Kidney glomerular epithelial cell (primary cell): ENCODE data around the gene DYNC1LI2.
"Not testable (repeated sequence)": the region's sequence is repeated elsewhere in the genome, so short reads cannot be mapped to it uniquely, and the experiment has no call there.

ENCODE experiments used
- DNase-seq: peaks from one replicate; lab custom pipeline; 2025; lab: John Stamatoyannopoulos, UW

The DYNC1LI2 gene

DNA sequence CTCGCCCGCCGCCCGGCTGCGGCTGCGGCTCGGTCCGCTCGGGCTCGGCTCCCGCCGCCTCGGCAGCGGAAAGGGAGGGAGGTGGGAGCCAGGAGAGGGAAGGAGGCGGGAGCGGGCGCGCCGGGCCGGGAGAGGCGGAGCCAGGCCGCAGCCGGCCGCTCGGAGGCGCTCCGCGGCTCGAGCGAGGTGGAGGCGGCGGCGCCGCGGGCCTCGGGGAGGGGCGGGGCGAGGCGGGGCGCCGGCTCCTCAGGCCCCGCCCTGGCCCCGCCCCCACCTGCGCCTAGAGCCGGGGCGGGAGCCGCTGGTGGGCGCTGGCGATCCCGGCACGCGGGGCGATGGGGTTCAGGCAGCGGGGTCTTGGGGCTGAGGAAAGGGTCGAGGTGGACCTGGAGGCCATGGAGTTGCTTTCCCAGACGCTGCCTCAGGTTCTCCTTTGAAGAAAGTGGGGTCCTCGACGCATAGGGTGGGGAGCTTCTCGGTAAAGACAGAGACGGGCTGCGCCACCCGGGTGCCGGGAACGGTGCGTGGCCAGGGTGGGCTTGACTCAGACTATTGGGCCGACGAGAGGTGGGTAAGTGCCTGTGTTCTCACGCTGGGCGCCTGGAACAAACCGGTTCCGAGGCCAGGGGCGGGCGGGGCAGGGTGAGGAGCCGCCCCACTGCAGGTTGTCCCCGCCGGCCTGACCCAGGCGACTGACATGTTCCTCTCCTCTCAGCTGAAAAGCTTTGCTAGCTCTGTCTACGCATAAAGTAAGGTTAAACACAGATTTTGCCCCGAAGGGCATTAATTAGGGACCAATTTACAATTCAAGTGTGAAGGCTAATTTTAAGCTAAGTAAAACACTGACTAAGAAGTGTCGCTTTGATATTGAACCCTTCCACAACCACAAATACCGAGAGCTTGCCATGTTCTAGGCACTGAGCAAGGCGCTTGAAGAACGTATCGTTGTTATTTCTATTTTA lies 54.5 kb downstream of the DYNC1LI2 start, which contains the start of gene CMTM4:
TSS of gene CMTM4 (minus strand) at position 75 of the 962 bp plus-strand sequence. CDS start 218 bp downstream, outside the sequence.
- DNase-seq: peak; percentile 69

GRCh38 chr16:66695935-66696668 lies 55.3 kb downstream of the DYNC1LI2 start:
- DNase-seq: no peak

DNA sequence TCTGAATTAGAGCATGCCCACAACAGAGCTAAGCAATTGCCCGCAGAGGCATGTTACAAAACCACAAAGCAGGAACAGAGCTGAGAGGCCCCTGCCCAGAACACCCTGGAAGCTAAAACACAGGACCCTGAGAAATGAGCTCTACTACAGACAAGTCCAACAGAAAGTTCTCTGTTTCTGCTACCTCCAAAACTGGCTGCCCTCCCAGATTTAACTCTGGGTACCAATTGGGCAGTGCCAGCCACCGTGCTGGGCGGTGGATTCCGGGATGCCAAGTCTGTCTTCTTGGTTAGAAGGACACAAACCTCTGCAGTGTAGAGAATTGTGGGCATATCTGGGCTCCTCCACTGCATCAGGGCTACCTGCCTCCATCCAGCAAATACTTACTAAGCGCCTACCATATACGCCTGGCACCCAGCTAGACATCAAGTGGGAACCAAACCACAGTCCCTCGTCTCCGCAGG lies 55.9 kb downstream of the DYNC1LI2 start:
- no peak for DNase-seq

GRCh38 chr16:66693149-66693548 lies 58.3 kb downstream of the DYNC1LI2 start:
- DNase-seq: no peak

DNA sequence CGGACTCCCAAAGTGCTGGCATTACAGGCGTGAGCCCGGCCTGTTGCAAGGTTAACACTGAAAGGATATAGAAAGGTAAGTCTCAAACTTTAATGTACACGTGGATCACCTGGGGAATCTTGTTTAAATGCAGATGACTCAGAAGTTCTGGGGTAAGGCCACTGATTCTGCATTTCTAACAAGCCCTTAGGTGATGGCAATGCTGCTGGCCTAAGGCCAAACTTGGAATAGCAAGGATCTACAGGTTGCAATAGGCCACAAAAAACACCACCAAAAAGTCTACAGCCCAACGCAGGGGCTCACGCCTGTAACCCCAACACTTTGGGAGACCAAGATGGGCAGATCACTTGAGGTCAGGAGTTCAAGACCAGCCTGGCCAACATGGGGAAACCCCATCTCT lies 59.1 kb downstream of the DYNC1LI2 start:
- DNase-seq: no peak

DNA sequence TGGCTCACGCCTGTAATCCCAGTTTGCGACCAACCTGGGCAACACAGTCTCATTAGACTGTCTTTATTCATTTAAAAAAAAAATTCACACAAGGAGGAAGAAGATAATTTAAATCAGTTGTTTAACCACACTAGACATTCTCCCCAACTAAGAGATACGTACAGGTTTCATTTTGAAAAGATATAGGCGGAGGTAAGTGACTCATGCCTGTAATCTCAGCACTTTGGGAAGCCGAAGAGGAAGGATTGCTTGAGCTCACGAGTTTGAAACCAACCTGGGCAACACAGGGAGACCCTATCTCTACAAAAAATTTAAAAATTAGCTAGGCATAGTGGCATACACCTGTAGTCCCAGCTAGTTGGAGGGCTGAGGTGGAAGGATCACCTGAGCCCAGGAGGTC lies 60.2 kb downstream of the DYNC1LI2 start:
- no peak for DNase-seq

DNA sequence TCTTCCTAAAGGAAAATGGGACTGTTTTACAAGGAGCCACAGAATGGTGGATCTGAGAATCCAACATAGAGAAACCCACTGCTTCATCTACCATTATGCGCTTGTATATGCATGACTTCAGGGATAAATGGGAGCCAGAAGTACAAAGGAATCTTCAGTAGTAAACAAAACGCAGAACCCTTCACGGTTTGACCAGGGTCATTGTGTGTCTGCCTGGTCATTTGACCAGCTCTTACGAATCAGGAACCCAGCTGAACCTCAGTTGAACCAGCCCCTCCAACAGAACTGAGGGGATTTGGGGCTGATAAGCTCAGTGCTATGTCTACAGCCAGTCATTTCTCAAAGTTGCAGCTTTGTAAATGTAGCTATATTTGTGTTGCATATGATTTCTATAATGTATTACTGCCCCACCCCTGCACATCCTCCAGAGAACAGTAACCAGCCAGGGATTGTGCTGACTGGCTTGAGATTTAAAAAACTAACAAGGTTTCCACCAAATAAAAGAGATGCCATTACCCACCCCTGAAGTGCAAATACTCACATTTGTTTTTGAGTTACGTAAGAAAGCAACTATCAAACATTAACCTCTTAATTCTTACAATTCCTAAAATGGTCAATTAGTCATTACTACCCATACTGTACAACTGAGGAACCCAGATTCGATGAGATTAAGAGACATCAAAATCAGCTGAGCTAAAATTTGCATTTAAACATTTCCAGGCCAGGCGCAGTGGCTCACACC lies 61.1 kb downstream of the DYNC1LI2 start:
- DNase-seq: no peak

DNA sequence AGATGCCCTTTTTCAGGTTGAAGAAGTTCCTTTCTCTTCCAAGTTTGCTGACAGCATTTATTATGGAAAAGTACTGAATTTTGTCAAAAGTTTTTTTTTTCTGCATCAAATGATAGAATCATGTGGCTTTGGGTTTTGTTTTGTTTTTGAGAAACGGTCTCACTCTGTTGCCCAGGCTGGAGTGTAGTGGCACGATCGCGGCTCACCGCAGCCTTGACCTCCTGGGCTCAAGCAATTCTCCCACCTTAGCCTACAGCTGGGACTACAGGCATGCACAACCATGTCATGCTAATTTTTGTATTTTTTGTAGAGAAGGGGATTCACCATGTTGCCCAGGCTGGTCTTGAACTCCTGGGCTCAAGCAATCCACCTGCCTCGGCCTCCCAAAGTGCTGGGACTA lies 62.1 kb downstream of the DYNC1LI2 start:
- DNase-seq: peak; percentile 23

- no peak for DNase-seq
Measured at GRCh38 chr16:66687906-66688625, 63.3 kb downstream of the DYNC1LI2 start.

- DNase-seq: not testable (repeated sequence)
Measured at GRCh38 chr16:66685501-66686115, 65.8 kb downstream of the DYNC1LI2 start.

GRCh38 chr16:66682271-66682670 lies 69.1 kb downstream of the DYNC1LI2 start:
- peak; percentile 14 for DNase-seq

DNA sequence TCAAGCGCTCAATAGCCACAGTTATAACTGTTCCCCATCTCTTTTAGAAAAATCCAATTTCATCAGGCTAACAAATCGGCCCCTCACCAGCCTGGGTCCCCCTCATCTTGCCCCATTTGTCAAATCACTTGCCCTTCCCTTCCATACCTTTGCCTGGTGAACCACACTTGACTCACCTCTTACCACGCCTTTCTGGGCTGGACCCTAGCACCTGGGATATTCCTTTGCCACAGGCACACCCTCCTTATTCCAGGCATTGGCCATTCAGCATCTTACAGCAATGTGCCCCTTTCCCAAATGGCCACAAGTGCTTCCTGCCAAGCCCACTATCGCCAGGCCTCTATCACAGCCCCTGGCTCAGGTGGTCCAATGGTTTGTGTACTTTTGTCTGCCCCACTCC lies 69.7 kb downstream of the DYNC1LI2 start:
- DNase-seq: no peak

GRCh38 chr16:66678337-66678736 lies 73.1 kb downstream of the DYNC1LI2 start:
- DNase-seq: no peak

DNA sequence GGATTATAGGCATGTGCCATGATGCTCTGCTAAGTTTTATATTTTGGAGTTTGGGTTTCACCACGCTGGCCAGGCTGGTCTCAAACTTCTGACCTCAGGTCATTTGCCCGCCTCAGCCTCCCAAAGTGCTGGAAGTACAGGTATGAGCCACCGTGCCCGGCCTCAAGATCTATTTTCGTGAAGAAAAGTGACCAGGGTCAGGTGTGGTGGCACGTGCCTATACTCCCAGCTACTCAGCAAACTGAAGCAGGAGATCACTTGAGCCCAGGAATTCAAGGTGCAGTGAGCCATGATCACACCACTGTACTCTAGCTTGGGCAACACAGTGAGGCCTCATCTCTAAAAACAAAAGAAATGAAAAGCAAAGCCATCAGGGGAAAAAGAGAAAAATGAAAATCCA lies 73.6 kb downstream of the DYNC1LI2 start:
- DNase-seq: no peak

- no peak for DNase-seq
Measured at GRCh38 chr16:66677179-66677578, 74.2 kb downstream of the DYNC1LI2 start.

DNA sequence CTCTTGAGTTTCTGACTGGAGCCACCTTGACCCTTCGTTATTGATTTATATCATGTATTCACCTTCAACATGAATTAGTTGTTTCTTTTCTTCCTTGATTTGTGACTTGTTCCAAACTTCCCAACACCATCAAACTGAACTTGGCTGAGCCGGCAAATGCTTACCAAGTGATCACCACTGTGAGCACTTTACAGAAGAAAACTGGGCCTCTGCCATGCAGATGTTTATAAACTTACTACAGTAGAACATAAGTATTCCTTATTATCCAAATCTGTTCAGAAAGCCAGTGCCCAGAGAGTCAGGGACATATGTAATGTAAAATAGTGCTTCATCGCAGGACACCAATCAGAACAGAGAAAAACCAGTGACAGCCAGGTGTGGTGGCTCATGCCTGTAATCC lies 74.8 kb downstream of the DYNC1LI2 start:
- no peak for DNase-seq

DNA sequence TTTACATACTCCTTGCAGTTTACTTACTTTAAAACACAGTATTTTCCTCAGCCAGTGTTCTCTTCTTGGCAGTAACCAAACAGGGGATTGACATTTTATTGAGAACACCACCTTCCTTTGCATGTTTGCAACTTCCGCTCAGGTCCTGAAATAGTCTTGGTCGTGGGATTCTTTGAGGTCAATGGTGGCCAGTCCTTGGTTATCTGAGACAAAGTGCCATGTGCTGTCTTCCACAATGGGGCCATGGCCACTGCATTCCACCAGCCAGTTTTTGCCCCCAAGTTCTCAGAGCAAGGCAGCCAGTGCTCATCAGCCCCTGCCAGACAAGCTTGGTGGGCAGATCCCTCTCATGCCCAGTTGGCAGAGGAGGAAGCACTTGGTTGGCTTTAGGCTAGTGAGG lies 77.7 kb downstream of the DYNC1LI2 start:
- DNase-seq: no peak
